GM21737 (cell line): ENCODE results near the gene ERGIC3.
"Not testable (repeated sequence)": the region's sequence is repeated elsewhere in the genome, so short reads cannot be mapped to it uniquely, and the experiment has no call there.

Experiments
- ATAC-seq: cut with Tn5 transposase; IDR thresholded peaks from one replicate; pipeline ENCODE4 v1.9.1; 2021; ENCODE audit warnings: mild to moderate bottlenecking, moderate library complexity; ENCODE audit not compliant: unreplicated experiment

ERGIC3 gene

GRCh38 chr20:35517125-35517524, 24.8 kb upstream of the ERGIC3 start:
- no peak for ATAC-seq

DNA sequence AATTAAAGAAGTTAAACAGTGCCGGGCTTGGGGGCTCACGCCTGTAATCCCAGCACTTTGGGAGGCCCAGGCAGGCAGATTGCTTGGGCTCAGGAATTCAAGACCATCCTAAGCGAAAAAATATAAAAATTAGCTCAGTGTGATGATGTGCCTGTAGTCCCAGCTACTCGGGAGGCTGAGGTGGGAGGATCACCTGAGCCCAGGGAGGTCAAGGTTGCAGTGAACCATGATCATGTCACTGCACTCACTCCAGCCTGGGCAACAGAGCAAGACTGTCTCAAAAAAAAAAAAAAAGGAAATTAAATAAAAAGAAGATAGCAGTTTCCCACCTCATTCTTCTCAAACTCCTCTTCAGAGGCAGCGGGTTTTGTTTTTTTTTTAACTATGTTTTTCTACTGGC, 24.1 kb upstream of the ERGIC3 start:
- not testable (repeated sequence) for ATAC-seq

DNA sequence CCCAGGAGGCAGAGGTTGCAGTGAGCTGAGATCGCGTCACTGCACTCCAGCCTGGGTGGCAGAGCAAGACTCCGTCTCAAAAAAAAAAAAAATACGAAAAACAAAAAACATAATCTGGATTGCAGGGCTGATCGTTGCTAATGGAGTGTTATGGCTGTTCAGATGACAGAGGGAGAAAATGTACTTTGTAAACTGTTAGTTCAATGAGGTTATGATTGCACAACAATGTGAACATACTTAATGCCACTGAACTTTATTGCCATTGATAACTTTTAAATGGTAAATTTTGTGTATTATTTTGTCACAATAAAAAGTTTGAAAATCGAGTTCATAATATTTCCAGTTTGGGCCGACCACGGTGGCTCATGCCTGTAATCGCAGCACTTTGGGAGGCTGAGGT, 22.9 kb upstream of the ERGIC3 start:
- ATAC-seq = no peak

DNA sequence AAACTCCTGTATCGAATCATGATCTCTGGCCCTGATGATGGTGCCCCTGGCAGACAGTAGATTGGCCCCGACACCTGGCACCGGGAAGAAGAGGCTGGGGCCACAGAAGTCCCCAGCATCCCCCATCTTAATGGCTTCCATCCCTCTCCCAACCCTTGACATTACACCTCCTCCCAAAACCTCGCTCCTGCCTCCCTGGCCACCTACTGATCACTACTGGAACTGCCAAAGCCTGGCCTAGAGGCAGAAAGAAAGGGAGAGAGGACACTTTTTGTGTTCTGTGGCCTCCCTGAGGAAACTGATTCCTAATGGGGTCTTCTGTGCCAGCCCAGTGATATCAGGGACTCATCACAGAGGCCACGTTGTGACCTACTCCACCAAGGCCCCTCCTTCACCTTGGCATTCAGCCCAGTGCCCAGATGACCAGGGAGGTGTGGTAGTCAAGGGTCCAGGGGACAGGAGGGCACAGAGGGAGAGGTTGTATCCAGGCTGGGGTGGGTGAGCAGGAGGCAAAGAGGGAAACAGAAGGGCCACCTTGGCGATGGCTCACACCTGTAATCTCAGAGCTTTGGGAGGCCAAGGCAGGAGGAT, 18.5 kb upstream of the ERGIC3 start:
- no peak for ATAC-seq

DNA sequence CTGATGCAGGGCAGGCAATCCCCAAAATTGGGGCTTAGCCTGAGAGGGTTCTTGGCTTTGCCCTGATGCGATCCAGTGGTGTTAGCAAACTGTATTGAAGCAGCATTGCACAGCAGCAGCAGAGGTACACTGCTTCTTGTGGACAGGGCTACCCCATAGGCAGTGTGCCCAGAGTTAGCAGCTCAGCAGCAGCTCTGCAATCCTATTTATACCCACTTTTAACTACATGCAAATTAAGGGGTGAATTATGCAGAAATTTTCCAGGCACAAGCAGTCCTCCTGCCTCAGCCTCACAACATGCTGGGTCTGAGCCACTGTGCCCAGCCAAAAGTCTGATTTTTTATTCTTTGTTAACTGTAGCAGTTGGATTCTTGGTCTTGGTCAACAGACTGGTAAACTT, 16.2 kb upstream of the ERGIC3 start:
- ATAC-seq = no peak

- ATAC-seq = no peak
Measured at GRCh38 chr20:35527122-35527769, 14.6 kb upstream of the ERGIC3 start.

- no peak for ATAC-seq
Measured at GRCh38 chr20:35529552-35529951, 12.3 kb upstream of the ERGIC3 start, which contains the start of gene C20orf173. Gene C20orf173 (minus strand): TSS chr20:35529652. CDS start chr20:35529373, 279 bp downstream.

- ATAC-seq = no peak
Measured at GRCh38 chr20:35539756-35540212, 2.1 kb upstream of the ERGIC3 start.

DNA sequence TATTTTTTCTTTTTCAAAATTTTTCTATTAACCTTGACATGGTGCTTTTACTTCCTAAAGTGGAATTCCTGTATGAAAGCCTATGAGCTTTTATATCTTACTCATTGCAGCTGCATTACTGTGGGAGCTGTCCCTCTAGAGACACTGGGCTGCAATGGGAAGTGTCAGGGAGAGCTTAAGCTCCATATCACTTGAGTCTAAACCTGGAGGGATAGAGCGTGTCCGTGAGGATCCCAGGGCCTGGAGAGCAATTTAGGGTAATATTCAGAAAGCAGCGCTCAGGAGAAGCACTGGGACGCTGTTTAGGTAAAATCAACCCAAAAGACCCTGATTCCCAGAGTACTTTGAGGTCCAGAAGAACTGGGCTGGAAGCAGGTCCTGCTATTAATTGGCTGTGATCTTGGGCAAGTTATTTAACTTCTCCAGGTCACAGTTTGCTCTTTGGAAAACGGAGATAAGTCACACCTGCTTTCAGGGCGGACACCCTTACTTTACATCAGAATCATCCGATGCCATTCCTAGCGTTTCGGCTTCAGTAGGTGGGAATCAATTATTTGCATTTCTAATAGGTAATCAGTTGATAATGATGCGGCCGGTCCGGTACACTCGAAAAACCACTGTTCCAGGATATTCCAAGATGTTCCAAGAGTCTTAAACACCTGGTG, 628 bp upstream of the ERGIC3 start:
- no peak for ATAC-seq

GRCh38 chr20:35542990-35543389, 1.1 kb downstream of the ERGIC3 start:
- no peak for ATAC-seq

DNA sequence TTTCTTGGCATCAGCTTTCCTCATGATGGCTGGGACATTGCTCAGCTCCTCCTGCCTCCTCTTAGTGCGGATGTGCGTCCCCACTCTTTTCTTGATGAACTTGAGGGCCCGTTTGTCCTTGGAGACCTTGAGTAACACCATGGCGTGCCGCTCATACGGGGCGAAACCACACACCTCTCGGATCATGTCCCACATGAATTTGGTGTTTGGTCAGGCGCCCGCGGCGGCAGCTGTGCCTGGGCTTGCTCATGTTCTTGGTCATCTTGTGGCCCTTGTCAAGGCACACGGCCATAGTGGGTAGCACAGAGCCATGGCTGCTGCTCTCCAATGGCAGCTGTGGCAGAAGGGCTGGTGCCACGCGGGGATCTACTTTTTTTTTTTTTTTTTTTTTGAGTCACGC, 2.6 kb downstream of the ERGIC3 start:
- ATAC-seq = no peak

GRCh38 chr20:35544941-35545340, 3.1 kb downstream of the ERGIC3 start:
- ATAC-seq = not testable (repeated sequence)

- no peak for ATAC-seq
Measured at GRCh38 chr20:35546127-35546526, 4.2 kb downstream of the ERGIC3 start.

- ATAC-seq = no peak
Measured at GRCh38 chr20:35547329-35547728, 5.5 kb downstream of the ERGIC3 start.

- ATAC-seq = no peak
Measured at GRCh38 chr20:35551503-35551902, 9.6 kb downstream of the ERGIC3 start.

GRCh38 chr20:35552914-35553313, 11.0 kb downstream of the ERGIC3 start:
- no peak for ATAC-seq

GRCh38 chr20:35555461-35555860, 13.6 kb downstream of the ERGIC3 start:
- not testable (repeated sequence) for ATAC-seq

GRCh38 chr20:35555951-35556645, 14.2 kb downstream of the ERGIC3 start:
- no peak for ATAC-seq

- ATAC-seq = no peak
Measured at GRCh38 chr20:35556871-35557270, 15.0 kb downstream of the ERGIC3 start.

GRCh38 chr20:35558451-35558850, 16.6 kb downstream of the ERGIC3 start:
- ATAC-seq = no peak

- no peak for ATAC-seq
Measured at GRCh38 chr20:35559042-35559693, 17.3 kb downstream of the ERGIC3 start.
